HG02973 (cell line): Measurements from ENCODE around the gene ARIH2.
"Not testable (repeated sequence)": the region's sequence is repeated elsewhere in the genome, so short reads cannot be mapped to it uniquely, and the experiment has no call there.

Source experiments
- ATAC-seq: cut with Tn5 transposase; IDR thresholded peaks from one replicate; pipeline ENCODE4 v1.9.1; 2021; ENCODE audit warnings: moderate library complexity; ENCODE audit not compliant: unreplicated experiment

Gene ARIH2

DNA sequence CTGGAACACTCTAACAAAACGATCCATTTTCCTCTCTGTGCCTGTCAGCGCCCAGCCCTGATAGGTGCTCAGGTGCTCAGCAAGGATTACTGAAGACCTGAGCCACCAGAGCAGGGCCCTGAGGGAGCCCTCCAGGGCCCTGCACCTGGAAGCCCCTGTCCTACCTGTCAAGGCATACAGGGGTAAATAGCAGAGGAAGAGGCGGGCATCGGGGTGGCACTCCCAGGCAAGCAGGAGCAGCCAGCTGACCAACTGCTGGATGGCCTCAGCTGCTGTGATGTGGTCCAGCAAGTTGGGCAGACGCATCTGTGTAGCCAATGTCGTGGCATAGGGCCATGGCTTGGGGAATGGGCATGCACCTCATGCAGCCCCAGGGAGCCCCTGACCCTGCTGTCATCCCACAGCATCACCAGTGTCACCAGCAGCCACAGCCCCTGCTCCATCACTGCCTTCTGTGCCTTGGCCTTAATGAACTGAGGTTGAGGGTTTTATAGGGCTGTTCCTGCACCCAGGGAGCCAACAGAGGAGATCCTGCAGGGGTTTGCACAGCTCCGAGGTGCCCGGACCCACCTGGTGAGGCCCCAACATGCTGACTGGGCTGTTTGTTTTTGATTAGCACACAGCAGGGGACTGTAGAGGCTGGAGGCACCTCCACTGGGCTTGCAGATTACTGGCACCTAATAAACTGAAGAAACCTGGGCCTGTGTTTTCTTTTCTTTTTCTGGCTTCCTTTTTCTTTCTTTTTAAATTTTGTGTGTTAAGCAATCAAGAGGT is 80.6 kb downstream of the ARIH2 start:
- ATAC-seq, result no peak

DNA sequence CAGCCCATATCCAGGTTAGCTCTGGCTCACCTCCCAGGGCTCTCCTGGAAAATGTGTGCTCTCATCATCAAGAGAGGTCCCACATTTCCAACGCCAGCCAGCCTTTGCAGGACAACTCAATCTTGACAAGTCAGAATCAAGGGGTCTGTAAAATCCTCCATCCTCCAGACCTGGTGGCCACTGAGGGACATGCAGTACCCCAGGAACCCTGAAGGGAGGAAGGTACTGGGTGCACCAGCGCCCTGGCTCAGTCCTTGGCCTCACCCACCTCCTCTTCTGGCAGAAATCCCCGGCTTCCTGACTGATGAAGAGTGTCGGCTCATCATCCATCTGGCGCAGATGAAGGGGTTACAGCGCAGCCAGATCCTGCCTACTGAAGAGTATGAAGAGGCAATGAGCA is 82.5 kb downstream of the ARIH2 start:
- ATAC-seq, result no peak

DNA sequence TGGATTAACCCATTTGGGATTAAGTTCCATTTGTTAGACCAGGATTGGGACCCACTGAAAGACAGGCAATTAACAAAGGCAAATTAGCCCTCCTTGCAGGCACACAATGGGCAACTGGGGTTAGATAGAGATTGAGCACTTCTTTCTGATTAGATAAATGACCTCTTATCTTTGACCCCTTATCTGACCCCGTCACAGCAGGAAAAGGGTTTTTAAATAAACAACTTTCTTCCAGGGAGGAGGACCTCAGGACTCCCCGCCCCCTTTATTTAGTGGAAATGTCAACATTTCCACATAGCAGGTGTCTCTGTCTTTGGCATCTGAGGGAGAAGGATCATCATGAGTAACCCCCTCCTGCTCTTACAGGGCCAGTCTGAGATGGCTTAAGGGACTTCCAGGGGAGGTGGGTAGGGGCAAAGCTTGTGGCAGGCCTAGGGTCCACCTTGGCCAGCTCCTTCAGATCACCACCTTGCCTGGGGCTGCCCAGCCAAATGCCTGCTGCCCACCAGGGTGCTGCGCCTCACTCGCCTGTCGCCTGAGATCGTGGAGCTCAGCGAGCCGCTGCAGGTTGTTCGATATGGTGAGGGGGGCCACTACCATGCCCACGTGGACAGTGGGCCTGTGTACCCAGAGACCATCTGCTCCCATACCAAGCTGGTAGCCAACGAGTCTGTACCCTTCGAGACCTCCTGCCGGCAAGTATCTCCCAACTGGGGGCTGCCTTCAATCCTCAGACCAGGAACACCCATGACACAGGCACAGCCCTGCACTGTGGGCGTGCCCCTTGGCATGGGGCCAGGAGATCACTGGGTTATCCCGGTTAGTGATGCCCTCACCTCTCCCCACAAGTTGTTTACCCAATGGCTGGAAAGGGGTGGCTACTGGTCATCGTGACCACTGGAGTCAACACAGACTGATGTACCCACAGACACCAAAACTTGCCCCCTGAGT is 86.0 kb downstream of the ARIH2 start:
- no peak for ATAC-seq

DNA sequence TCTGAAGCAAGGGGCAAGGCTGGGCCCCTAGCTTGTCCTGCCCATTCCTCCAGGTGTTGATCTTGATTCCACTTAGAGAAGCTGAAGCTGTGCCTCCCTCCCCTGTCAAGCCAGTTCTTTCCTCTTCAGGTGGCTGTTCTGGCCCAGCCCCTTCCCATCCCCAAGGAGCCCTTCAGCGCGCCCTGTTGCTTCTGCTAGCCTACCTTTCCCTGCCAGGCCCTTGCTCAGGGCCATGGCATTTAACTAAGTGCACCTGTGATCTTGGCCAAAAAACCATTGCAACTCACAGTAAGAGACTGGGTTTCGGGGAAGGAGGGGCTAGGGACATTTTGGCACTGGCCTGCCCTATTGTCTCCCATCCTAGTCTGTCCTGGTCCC is 86.7 kb downstream of the ARIH2 start:
- ATAC-seq, result no peak

DNA sequence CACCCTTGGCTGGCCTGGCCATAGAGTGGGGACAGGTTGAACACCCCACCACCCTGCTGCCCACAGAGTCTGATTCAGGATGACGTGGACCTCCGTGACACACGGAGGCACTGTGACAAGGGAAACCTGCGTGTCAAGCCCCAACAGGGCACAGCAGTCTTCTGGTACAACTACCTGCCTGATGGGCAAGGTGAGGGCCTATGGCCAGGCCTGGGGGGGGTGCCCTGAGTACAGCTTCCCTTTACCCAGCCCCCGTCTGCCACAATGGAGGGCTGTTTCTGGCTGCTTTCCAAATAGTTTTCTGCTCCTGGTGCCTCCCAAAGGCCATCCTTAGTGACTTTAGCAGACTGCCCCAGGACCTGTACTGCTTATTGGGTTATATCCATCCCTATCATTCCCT is 87.4 kb downstream of the ARIH2 start:
- ATAC-seq, result no peak

DNA sequence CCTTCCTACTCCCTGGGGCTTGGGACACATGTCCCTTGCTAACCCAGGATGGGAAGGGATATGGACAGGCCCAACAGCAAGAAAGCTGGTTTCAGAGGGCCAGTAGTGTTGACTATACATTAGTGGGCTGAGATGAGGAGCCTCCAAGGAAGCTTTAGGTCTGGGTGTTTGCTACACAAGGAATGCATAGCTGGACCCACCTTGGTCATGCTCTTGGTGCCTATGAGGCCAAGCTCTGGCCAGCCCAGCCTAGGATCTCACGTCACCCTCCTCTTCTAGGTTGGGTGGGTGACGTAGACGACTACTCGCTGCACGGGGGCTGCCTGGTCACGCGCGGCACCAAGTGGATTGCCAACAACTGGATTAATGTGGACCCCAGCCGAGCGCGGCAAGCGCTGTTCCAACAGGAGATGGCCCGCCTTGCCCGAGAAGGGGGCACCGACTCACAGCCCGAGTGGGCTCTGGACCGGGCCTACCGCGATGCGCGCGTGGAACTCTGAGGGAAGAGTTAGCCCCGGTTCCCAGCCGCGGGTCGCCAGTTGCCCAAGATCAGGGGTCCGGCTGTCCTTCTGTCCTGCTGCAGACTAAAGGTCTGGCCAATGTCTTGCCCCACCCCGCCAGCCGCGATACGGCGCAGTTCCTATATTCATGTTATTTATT is 87.9 kb downstream of the ARIH2 start:
- no peak for ATAC-seq

DNA sequence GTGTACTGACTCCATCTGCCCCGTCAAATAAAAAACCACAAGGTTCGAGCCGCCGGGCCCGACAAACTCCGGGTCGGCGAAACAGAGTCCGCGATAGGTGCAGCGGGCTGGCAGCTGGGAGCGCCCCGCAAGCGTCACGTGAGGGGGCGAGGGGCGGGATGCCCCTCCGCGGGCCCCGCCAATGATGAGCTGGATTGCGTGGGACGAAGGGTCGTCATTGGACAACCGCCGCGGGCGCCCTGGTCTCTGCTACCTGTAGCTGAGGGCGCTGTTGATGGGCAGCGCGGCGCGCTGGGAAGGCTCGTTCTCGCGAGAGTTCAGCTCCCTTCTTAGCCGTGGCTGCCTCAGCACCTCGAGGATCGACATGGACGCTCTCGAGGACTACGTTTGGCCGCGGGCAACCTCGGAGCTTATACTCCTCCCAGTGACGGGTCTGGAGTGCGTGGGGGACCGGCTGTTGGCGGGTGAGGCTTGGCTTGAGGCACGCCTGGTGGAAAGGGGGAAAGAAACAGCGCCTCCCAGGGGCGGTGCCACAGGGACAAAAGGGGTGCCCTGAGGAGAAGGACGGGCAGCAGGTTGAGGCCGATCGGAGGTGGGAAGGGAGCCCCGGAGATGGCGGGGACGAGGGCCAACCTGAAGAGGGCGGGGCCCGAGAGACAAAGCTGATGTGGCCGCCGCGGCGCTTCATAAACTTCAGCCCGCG is 88.6 kb downstream of the ARIH2 start, which contains the start of gene WDR6:
TSS of gene WDR6 (plus strand) at position 324 of the 703 bp plus-strand sequence. CDS start at position 365, 41 bp downstream.
- peak; percentile 85 for ATAC-seq

DNA sequence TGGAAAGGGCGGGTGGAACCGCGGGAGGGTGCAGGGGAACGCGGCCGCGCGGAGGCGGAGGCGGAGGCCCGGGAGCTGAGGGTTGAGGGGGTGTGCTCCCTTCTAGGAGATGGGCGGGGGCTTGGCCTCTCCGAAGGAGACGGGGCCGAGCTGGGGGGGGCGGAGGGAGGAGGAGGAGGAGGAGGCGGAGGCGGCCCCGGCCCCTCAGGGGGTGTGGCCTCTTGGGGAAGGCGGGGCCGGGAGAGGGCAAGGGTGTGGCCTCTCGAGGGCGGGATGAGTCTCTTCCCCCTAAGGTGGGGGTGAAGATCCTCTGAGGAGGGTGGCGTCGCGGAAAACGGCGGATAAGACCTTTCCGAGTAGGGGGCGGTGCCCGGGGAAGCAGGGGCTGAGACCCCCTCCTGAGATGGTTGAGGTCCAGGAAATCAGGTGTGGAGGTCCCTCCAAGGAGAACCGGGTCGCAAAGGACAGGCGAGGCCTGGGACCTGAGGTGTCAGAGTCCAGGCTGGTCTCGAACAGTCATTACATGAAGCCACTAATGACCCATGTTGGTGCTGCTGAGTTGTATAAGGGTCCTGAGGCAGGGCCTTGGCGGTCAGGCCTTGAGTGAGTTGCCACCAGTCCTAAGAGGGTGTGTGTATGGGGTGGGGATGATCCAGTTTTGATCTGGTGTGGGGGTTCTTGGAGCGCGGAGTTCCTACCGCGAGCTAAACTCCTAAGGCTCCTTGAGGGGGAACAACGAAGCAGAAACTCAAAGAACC is 89.3 kb downstream of the ARIH2 start:
- peak; percentile 32 for ATAC-seq

DNA sequence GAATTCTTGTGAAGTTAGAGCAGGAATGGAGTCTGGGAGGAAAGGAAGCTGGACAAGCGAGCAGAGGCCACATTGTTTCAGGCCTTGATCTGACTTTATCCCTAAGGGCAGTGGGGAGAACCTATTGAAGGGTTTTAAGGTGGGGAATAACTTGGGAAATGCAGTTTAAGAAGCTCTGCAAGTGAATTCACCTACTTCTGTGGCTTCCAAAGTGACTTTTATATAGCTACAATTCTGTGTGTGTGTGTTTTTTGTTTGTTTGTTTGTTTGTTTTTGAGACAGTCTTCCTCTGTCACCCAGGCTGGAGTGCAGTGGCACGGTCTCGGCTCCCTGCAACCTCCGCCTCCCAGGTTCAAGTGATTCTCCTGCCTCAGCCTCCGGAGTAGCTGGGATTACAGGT is 90.0 kb downstream of the ARIH2 start:
- not testable (repeated sequence) for ATAC-seq

DNA sequence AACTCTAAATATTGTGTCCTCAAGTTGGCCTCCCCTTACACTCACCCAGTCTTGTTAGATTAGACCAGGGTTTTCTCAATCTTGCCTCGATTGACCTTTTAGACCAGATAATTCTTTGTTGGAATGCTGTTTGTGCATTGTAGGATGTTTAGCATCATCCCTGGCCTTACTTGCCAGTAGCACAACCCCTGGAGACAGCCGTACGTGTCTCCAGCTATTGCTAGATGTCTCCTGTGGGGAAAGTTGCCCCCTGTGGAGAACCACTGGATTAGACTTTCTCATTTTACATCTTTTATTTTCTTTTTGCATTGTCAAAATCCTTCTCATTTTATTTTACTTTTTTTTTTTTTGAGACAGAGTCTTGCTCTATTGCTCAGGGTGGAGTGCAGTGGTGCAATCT is 90.8 kb downstream of the ARIH2 start:
- no peak for ATAC-seq

DNA sequence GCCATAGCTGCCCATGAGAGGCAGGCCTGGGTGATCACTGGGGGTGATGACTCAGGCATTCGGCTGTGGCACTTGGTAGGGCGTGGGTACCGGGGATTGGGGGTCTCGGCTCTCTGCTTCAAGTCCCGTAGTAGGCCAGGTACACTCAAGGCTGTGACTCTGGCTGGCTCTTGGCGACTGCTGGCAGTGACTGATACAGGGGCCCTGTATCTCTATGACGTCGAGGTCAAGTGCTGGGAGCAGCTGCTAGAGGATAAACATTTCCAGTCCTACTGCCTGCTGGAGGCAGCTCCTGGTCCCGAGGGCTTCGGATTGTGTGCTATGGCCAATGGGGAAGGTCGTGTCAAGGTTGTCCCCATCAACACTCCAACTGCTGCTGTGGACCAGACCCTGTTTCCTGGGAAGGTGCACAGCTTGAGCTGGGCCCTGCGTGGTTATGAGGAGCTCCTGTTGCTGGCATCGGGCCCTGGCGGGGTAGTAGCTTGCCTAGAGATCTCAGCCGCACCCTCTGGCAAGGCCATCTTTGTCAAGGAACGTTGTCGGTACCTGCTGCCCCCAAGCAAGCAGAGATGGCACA is 93.9 kb downstream of the ARIH2 start:
- no peak for ATAC-seq

DNA sequence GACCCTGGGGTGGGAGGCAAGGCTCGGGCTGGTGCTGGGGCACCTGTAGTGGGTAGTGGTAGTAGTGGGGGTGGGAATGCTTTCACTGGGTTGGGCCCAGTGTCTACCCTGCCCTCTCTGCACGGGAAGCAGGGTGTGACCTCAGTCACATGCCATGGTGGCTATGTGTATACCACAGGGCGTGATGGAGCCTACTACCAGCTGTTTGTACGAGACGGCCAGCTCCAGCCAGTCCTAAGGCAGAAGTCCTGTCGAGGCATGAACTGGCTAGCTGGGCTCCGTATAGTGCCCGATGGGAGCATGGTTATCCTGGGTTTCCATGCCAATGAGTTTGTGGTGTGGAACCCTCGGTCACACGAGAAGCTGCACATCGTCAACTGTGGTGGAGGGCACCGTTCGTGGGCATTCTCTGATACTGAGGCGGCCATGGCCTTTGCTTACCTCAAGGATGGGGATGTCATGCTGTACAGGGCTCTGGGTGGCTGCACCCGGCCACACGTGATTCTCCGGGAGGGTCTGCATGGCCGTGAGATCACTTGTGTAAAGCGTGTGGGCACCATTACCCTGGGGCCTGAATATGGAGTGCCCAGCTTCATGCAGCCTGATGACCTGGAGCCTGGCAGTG is 94.6 kb downstream of the ARIH2 start:
- no peak for ATAC-seq

DNA sequence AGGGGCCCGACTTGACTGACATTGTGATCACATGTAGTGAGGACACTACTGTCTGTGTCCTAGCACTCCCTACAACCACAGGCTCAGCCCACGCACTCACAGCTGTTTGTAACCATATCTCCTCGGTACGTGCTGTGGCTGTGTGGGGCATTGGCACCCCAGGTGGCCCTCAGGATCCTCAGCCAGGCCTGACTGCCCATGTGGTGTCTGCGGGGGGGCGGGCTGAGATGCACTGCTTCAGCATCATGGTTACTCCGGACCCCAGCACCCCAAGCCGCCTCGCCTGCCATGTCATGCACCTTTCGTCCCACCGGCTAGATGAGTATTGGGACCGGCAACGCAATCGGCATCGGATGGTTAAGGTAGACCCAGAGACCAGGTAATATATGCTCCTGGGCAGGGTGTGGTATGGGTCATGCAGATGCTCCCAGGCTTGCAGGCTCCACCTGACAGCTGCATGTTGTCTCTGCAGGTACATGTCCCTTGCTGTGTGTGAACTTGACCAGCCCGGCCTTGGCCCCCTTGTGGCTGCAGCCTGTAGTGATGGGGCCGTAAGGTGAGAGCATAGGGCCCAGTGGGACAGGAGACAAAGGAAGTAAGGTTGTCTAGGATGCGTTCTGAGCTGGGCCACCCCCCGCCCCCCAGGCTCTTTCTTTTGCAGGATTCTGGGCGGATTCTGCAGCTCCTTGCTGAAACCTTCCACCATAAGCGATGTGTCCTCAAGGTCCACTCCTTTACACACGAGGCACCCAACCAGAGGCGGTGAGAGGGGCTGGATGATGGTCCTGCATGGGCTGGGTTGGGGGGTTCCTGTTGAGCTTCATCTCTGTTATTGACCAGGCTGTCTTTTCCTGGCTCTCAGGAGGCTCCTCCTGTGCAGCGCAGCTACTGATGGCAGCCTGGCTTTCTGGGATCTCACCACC is 95.4 kb downstream of the ARIH2 start:
- no peak for ATAC-seq

DNA sequence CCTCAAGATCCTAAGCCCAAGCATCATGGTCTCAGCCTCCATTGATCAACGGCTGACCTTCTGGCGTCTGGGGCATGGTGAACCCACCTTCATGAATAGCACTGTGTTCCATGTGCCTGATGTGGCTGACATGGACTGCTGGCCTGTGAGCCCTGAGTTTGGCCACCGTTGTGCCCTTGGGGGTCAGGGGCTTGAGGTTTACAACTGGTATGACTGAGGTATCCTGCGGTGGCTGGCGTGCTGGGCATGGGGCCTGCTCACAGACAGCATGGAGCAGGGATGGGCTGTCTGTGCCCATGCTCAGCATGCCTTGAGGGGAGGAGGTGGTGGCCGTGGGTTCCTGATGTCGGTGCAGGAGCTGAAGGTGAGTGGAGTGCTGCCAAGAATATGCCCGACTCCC is 96.4 kb downstream of the ARIH2 start:
- ATAC-seq, result no peak

DNA sequence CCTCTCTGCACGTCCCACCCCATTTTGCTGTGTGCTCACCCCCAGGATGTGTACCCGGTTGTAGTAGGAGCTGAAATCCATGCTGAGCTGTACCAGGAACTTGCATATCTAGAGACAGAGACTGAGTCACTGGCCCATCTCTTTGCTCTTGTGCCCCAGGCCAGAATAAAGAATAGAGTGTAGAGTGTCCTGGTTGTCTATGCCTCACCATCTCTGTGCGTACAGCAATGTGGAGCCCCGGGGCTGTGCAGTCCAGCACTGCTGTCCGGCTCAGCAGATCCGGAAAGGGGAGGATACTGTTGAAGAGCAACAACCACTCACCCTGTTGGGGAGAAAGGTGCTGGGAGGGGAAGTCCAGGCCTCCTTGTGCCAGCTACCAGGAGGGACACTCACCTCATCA is 97.1 kb downstream of the ARIH2 start:
- no peak for ATAC-seq

DNA sequence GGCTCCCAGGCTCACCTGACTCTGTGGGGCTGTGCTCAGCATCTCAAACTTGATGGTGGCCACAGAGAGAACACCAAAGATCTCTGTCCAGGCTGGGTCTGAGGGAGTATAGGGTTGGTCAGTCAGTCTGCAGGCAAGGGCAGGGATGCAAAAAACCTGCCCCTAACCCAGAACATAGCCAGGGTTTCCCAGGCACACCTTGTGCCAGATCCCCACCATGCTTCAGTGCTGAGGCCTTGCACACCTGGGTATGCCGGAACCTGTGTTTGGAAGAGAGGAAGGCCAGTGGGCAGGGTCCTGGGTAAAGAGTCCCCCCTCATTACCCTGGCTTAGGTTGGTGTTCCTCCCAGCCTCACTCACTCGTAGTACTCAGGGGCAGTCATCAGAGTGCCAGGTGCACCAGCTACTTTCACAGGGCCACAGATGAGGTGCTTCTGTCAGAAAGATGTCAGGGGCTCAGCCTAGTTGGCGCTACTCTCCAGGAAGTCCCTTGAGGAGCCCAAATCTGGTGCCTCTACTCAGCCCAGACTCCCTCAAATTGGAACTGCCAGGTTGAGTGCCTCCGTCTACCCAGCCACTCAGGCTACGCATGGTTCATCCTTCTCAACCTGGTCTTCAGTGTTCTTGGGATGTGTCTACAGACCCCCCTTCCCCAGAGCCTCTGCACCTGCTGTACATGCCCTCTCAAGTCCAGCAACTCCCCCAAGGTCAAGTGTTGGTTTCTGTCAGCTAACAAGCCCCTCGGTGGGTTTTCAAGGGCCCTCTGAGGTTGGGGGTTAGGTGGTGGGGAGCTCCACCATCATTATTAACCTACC is 98.0 kb downstream of the ARIH2 start:
- no peak for ATAC-seq

DNA sequence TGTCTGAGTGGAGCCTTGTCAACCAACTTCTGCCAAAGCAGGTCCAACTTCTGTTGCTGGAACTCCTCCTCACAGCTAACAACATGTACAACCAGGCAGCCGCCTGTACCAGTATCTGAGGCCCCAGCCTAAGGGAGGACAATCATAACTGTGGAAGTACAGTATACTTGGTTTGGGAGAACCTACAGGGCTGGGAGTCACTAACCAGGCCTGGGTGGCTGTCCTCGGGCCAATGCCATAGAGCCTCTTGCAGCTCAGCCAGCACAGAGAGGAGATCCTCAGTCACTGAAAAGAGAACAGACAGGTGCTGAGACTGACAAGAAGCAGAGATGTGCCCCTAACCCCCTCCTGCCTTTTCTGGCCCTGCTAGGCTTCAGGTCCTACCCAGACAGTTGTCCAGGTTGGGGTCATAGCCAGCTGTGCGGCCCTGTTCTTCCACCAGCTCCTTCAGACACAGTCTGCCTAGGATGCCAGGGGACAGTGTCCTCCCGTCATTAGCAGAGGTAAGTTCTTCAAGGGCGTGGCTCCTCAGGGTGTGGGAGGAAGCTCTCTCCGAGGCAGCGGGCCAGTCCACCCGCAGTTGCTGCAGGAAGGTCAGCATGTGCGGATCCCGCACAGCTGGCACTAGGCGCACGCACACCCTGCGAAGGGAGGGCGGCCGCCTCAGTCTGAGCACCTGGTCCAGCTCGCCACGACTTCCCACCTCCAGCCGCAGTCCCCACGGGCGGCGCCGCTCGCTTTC is 98.8 kb downstream of the ARIH2 start:
- no peak for ATAC-seq
